ENCODE measurements around the gene CACNG1. TPM values are rescaled to one million over a fixed set of nuclear protein-coding genes. Genes with fewer than 3 reads are reported as not detected.

CACNG1 gene
- total and polyA plus RNA-seq, 2 donors (not counting 3 experiments of a cell fraction or from before 2014, with no cell fraction given), result not detected

- FAIRE-seq (no peak), DNase-seq (ENCODE audit: low read depth, low spot score) (no peak)
- no TSS peak for BruUV-seq (replicated peaks)
- Histone ChIP-seq H3K36me3 (ENCODE audit: control insufficient read depth in 2 of 2, extremely low read depth in 1 of 2, insufficient read depth in 2 of 2, low read length in 2 of 2) (no peaks in the 10 kb centered on the region), H3K4me3 (replicated peaks in 1 of 3; ENCODE audit: insufficient read depth in 1 of 3, low read depth in 1 of 3, low read length in 3 of 3) (no peak overlapping the region), H2AFZ (ENCODE audit: low read depth, low read length) (no peak overlapping the region), H3K4me2 (ENCODE audit: insufficient read depth, low read length) (no peak overlapping the region), H3K27me3 (ENCODE audit: control insufficient read depth in 2 of 2, insufficient read depth in 2 of 2, low read length in 2 of 2) (no peaks in the 10 kb centered on the region), H4K20me1 (replicated peaks; ENCODE audit: control insufficient read depth, extremely low read depth, insufficient read depth, low read length) (no peaks in the 10 kb centered on the region), H3K9me3 (replicated peaks; ENCODE audit: control insufficient read depth, insufficient read depth, low read length) (no peaks in the 10 kb centered on the region), H3K4me1 (ENCODE audit: control insufficient read depth, extremely low read depth, insufficient read depth, low read length) (no peaks in the 10 kb centered on the region), H3K27ac (ENCODE audit: insufficient read depth, low read depth, low read length) (no peak overlapping the region), H3K9ac (replicated peaks; ENCODE audit: extremely low read depth, insufficient read depth, low read length) (no peak overlapping the region), H3K79me2 (ENCODE audit: control insufficient read depth, insufficient read depth, low read length) (no peaks in the 10 kb centered on the region), H3K9me1 (replicated peaks; ENCODE audit: control insufficient read depth, extremely low read depth, insufficient read depth, low read length) (no peaks in the 10 kb centered on the region)
- TF ChIP-seq JUN (IDR thresholded peaks at IDR 0.05; ENCODE audit: borderline replicate concordance, insufficient read depth, insufficient read length, low read depth) (no peak), GATA2 (IDR thresholded peaks at IDR 0.05; ENCODE audit: insufficient read depth, insufficient read length, low read depth, low read length) (no peak), POLR2AphosphoS5 (IDR thresholded peaks at IDR 0.05; ENCODE audit: insufficient read depth, low read depth, low read length) (no peak), EZH2 (IDR thresholded peaks at IDR 0.05; ENCODE audit: borderline replicate concordance, low read depth, low read length, severe bottlenecking) (no peak), FOS (IDR thresholded peaks at IDR 0.05; ENCODE audit: borderline replicate concordance, insufficient read depth, low read length) (no peak), POLR2A (IDR thresholded peaks at IDR 0.05; ENCODE audit: low read depth, low read length) (no peak), MYC (IDR thresholded peaks at IDR 0.05; ENCODE audit: low read depth, low read length) (no peak), MAX (IDR thresholded peaks at IDR 0.05; ENCODE audit: insufficient read depth, insufficient read length) (no peak)
- TF ChIP-seq, protein P1, sequence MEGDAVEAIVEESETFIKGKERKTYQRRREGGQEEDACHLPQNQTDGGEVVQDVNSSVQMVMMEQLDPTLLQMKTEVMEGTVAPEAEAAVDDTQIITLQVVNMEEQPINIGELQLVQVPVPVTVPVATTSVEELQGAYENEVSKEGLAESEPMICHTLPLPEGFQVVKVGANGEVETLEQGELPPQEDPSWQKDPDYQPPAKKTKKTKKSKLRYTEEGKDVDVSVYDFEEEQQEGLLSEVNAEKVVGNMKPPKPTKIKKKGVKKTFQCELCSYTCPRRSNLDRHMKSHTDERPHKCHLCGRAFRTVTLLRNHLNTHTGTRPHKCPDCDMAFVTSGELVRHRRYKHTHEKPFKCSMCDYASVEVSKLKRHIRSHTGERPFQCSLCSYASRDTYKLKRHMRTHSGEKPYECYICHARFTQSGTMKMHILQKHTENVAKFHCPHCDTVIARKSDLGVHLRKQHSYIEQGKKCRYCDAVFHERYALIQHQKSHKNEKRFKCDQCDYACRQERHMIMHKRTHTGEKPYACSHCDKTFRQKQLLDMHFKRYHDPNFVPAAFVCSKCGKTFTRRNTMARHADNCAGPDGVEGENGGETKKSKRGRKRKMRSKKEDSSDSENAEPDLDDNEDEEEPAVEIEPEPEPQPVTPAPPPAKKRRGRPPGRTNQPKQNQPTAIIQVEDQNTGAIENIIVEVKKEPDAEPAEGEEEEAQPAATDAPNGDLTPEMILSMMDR (IDR thresholded peaks at IDR 0.05; ENCODE audit: extremely low read depth in 1 of 2, insufficient read depth in 1 of 2, low read depth in 1 of 2, low read length in 2 of 2), result no peak
- CTCF ChIA-PET, result interaction anchor here (1.0 to 1.1 kb wide), 2 partner anchors 11 to 16 kb away, joined by 3 to 4 read pairs; no protein-coding TSS in a partner anchor
- POLR2A ChIA-PET, result no interaction called here
- intact Hi-C loops (cut with micrococcal nuclease) (no loop called here), dilution Hi-C loops (cut with MboI; ENCODE audit: extremely low pct_ligation_motif_present, low sequenced_read_pairs) (no loop called here)
Observed at GRCh38 chr17:67019809-67020208, 24.5 kb upstream of the CACNG1 start.

Measured in endothelial cell of umbilical vein (primary cell).